HCEC 1CT (cell line): ENCODE measurements around the gene SHC3.
A peak's percentile ranks its signal among the peaks of the same experiment; 100 is the strongest.

Experiments
- DNase-seq: peaks from one replicate; pipeline ENCODE4 v3.0.0-alpha.2; 2017

SHC3 gene

DNA sequence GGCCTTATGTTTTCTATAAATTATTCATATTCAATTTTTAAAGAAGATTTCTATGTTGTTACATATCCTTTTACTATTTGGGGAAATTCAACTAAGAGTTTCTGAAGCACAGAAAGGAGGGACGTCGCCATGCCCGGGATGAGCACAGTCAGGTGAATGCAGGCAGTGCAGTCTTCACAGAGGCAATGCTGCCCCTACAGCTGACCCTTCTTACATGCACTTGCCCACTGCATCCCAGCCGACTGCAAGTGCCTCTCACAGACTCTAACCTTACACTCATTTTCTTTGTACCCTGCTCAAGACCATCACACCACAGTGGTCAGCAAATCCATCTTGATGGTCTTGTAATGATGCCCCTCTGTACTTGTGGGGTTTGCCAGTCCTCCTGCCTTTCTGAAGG, 73.8 kb downstream of the SHC3 start:
- no peak for DNase-seq

DNA sequence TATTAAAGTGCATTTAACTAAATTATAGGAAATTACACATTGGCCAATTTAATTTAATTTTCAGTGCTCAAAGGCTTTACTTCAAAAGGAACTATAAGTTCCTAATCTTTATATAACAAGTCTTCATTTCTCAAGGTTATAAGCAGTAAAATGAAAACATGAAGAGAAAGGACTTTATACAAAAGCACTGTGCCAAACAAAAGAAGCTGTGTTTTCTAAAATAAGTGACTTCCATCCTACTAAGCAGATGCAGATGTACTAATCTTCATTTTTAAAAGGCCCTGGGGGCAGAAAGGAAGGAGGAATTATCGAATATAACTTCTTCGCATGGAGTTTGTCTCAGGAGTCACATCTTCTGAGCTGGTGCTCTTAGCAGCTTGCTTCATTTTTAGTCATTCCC, 81.4 kb downstream of the SHC3 start:
- no peak for DNase-seq

DNA sequence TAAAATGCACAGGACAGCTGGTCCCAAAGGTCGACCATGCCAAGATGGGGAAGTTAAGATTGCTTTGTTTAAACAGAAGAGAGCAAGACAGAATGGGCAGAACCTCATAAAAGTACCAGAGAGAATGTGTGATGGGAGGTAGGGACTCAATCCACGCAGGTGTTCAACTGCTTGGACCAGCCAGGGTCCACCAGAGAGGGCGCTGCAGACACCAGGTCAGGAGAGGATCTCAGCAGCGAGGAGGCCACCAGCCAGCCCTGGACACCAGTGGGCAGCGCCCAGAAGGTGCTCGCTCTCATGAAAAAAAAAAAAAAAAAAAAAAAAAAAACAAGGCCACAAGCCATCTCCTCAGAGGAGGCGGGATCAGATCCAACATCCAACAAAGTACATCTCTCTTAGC, 81.8 kb downstream of the SHC3 start:
- DNase-seq = no peak

DNA sequence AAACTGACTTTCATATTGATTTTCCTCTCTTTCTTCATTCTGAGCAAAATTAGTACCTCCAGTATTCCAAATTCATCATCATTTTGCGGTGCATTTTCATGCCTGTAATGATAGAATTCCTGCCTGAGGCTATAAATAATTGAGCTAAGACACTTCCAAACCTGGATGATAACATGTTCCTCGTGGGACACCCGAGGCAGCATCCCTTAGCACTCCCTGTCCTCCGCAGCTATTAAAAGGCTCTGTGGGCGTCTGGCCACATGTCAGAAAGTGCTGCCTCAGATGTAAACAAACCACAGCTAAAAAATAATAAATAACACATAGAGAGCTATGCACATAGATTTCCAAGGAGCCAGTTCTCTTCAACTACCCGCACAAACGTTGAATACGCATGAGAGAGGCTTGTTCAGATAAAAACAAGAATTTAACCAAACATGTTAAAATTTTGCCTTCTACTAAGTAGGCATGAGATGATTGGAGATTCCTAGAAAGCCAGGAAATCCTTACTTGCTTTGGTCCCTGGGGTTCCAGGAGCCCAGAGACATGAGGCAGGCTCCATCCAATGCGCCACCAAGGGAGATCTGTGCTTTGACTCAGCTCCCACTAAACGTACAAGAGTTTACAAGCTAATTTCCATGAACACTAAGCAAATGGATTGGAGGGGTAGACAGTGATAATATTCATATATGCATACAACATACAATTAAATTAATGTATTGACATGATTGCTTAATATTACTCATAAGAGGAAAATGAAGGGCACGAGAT, 82.7 kb downstream of the SHC3 start:
- no peak for DNase-seq

DNA sequence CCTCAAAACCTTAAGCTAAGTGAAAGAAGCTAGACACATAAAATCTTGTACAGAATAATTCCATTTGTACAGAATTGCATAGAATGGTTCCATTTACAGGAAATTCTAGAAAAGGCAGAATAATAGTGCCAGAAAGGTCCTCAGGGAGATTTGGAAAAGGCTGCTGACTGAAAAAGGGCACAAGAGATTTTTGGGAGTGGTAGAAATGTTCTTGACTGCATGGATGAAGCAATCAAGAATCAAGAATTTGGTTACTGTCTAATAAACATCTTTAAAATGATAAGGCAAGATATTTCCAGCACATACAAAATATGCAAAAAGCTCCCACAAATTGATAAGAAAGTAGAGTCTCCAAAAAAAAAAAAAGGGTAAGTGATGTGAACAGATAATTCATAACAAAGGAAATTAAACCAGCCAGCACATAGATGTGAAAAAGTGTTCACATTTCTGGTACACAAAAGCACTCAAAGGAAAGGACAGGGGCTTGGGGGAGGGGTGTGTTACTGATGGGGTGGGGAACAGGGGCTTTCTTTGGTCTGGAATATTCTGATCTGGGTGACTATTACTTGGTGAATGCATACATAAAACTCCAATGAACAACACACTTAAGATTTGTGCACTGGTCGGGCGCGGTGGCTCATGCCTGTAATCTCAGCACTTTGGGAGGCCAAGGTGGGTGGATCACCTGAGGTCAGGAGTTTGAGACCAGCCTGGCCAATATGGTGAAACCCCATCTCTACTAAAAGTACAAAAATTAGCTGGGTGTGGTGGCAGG, 85.2 kb downstream of the SHC3 start:
- no peak for DNase-seq

DNA sequence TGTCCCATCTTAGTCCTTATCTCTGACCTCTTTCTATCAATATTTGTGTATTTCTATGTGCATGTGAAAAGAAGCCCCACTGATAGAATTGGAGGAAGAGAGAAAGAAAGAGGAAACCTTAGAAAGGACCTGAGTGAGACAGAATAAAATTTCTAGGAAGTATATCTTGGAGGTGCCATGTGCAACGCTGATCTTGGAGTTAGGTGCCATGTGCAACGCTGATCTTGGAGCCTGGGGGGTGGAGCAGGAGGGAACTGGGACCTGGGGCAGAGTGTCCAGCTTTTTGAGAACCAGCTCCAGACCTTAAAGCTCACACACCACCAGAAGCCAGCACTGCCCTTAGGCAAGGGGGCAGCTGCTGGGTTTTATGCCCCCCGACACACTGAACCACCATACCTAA, 89.4 kb downstream of the SHC3 start:
- DNase-seq = no peak

DNA sequence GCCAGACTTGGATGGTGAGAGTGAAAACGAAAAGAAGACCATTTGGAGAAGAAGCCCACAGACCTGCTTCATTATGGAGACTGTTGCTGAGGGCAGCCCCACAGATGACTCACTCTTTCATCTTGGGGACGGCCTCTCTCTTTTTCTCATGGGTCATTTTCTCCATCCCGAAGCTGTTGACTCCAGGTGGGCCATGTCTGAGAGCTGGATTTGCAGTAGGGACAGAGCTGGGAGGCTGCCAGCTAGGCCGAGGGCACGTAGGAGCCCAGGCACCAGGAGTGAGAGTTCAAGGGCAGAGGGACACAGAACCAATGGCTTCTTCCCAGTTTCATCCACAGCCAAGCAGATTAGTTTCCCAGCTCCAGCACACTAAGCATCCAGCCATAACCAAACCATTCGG, 95.0 kb downstream of the SHC3 start:
- no peak for DNase-seq

DNA sequence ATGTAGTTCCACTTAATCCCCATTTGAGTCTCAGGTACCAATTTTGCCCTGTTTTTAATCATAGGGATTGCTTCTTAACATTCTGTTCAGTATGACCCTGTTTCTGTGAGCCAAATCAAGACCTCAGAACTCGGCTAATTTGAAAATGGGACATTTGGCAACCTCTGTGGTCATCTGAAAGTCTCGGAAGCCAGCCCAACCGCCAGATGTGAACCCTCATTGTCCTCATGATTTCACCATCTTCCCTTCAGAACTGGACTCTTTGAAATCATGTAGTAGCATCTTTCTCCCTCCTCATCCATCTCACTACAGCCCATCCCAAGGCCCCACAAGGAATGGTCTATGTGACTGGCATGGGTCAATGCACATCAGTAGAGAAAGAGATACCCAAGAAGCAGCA, 98.4 kb downstream of the SHC3 start:
- peak; percentile 76 for DNase-seq

DNA sequence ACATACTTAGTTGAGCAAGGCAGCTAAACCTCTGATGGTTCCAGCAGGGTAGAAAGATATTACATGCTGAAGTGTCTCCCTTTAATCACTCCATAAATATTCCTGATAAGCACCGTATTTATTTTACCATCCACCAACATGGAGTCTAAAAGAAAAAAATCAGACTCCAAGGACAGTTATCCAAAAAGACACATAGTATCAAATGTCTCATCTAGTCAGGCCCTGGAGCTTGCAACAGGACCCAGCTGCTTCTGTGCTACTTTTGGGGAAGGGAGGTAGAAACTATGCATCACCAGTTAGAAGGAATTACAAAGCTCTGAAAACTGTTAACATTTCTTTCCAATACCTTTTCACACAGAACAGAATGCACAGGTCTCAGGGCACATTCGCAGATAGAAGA, 99.2 kb downstream of the SHC3 start:
- peak; percentile 68 for DNase-seq

DNA sequence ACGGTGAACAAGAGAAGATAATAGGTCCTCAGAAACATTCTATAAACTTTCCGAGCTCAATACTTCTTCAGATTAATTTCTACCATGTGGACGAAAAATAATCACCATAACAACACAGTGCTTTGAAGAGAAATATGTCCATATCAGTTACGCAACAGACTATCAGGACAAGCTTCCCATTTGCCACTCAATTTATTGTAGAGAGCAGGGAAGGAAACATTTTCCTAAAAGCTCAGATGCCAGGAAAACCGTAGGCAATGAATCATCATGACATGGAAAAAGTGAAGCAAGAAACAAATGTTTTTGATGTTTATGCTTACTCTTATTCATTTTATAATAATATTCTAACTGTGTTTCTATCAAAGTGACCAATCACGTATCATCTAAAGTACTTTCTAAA, 99.8 kb downstream of the SHC3 start:
- DNase-seq = peak; percentile 77

DNA sequence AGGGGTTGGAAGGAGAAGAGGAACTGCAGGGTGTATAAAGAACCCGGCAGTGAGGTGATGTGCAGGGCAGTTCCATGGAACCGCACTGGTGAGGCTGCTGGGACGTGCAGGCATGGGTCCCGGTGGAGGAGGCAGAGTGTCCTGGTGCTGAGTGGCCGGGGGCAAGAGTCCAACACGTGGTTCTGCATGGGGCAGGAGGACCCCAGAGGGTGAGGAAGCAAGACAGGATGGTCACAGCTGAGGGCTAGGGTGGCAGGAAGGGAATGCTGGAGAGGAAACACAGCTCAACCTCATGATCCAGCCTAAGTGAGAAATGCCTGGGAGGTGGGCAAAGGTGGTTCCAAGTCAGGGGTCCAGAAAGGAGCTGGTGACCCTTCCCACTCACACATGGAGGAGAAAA, 100.2 kb downstream of the SHC3 start:
- no peak for DNase-seq

DNA sequence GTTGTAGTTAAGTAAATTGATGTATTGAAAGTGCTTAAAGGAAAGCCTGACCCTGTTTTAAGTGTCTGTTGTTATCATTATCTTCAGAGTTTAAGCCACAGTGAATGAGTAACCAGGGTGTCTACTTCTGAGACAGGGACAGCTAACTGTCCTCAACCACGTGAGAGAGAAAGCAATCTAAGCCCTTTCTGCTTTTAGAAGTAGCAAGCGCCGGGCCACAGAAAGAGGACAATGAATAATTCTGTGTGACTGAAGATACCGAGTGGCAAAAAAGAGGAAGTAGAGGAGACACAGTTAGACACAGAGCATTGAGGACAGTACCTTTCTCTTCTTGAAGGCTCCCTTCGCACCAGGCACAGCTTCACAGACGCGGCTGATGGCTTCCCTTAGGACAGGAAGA, 101.1 kb downstream of the SHC3 start:
- no peak for DNase-seq

DNA sequence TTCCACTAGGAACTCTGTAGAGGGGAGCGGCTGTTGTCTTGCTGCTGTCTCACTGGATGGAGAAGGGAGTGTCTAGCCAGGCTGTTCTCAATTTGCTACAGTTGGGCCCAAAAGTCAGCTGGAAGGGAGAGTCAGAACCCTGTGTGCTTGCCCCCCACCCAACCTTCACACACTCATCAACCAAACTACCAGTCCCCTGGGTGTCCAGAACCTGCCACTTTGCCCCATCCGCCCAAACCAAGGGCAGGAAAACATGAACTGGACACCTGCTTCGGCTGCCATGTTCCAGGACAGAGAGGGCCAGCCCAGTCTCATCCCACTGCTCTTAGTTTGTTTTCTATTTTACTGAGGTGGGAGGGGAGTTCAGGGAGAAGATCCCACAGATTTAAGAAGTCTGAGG, 105.2 kb downstream of the SHC3 start:
- no peak for DNase-seq

DNA sequence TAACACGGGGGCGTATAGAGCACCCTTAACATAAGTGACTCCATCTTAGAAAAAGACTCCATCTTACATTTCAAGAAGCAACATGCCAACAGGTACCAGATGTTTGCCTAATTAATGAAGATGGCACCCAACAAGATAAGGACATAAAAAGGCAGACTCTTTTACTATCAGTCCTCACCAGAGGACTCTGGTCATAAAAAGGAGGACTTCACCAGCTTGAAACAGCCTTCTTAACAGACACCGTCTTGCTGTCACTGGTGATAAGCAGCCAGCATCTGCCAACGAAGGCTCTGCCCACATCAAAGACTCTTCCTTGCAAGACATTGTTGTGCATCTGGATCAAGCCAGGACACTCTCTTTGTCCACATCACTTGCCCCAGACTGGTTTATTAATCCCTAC, 107.0 kb downstream of the SHC3 start:
- DNase-seq = no peak

DNA sequence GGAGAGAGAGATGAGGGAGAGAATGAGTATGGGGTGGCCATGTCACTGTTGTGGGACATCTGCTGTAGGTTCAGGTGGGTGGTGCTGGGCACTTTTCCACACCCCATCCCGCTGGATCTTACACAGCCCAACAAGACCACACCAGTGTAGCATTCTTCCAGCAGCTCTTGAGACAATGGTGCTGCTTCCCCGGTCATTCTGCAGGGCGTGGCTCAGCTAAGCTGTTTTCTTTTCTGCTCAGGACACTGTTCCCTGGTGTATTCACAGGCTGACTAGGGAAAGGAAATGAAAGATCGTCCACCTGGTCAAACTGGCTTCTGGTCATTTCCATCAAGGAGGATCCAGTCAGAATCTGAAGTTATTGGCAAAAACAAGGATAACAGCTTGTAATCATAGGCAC, 111.8 kb downstream of the SHC3 start:
- no peak for DNase-seq

DNA sequence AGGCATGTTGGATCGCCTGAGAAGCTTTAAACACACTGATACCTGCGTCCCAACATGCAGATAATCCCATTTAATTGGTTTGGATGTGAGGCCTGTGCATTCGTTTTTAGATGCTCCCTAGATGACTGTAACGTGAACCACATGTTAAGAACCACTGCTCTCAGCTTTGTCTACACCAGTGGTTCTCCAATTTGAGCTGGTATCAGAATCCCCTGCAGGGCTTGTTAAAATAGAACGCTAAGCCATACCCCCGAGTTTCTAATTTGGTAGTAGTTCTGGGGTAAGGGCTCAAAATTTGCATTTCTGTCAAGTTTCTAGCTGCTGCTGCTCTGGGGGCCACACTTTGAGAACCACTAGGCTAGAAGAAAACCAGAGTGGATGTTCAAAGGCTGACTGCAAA, 112.7 kb downstream of the SHC3 start:
- no peak for DNase-seq

DNA sequence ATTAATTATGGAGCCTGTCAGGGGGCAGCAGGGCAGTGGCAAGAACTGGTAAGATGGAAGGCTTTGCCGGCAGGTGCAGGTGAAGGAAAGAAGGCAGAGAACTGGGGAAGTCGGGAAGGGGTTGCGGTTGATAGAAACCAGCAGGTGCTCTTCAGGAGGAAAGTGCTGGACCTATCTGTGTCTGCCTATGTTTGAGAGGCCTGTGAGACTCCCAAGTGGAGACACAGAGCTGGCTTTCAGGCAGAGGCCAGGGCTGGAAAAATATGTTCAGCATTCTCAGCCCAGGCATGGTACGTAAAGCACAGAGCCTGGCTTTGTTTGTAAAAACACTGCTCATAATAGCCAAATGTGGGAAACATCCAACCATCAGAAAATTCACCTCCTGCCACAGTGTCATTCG, 117.8 kb downstream of the SHC3 start:
- no peak for DNase-seq

DNA sequence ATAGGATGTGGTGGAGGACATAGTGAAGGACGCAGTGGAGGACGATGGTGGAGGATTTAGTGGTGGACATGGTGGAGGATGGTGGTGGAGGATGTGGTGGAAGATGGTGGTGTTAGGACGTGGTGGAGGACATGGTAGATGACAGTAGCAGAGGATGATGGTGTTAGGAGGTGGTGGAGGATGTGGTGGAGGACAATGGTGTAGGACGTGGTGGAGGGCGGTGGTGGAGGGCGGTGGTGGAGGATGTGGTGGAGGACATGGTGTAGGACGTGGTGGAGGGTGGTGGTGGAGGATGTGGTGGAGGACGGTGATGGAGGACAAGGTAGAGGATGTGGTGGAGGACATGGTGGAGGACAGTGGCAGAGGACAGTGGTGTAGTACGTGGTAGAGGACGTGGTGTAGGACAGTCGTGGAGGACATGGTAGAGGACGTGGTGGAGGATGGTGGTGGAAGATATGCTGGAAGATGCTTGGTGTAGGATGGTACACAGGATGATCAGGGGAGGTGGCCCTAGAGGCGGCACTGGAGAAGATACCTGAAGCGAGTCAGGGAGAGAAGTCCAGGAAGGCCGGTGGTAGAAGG, 118.6 kb downstream of the SHC3 start:
- no peak for DNase-seq

DNA sequence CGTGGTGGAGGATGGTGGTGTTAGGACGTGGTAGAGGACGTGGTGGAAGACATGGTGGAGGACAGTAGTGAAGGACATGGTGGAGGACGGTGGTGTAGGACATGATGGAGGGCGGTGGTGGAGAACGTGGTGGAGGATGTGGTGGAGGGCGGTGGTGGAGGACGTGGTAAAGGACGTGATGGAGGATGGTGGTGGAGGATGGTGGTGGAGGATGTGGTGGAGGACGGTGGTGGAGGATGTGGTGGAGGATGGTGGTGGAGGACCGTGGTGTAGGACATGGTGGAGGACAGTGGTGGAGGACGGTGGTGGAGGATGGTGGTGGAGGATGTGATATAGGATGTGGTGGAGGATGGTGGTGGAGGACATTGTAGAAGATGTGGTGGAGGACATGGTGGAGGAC, 119.7 kb downstream of the SHC3 start:
- no peak for DNase-seq

DNA sequence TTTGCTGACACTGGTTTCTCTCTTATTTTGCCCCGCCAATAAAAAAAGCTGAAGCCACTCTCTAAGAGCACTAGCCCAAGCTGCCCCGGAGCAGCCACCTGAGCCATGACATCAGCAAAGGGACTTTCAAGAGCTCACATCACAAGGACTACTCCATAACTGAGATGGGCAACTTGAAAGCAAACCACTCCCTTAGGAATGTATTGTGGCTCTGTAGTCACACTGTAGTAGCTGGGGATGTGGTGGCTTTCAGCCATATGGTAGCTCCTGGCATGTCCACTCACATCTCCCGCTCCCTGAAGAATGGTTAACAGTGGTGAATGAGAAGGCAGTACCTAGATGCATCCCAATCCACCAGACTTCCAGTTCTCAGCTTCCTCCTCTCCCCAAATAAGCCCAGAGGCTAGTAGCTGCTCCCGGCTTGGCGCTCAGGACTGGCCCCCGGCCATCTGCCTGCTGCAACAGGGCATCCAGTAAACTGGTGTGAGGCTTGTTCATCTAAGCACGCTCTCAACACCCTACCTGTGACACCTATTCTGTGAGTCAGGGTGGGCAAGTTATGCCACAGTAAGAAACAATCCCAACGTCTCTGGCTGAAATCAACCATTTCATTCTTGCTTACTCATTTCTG, 123.6 kb downstream of the SHC3 start:
- no peak for DNase-seq

DNA sequence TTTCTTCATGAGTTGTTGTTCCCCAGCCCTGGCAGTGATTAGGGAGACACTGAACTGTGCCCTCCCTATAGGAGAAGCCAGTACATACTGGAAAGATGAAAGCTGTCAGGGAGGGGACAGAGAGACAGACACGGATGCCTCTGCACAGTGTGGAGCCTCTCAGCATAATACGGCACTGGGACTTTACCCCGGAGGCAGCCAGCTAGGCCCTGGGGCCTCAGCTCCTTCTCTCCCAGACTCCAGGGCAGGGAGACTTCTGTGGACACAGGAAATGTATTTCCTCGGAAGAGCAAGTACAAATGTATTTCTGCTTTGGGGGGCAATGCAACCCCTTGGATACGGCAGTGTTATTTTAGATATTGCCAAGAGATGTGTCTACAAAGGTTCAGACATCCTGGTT, 125.3 kb downstream of the SHC3 start:
- no peak for DNase-seq

DNA sequence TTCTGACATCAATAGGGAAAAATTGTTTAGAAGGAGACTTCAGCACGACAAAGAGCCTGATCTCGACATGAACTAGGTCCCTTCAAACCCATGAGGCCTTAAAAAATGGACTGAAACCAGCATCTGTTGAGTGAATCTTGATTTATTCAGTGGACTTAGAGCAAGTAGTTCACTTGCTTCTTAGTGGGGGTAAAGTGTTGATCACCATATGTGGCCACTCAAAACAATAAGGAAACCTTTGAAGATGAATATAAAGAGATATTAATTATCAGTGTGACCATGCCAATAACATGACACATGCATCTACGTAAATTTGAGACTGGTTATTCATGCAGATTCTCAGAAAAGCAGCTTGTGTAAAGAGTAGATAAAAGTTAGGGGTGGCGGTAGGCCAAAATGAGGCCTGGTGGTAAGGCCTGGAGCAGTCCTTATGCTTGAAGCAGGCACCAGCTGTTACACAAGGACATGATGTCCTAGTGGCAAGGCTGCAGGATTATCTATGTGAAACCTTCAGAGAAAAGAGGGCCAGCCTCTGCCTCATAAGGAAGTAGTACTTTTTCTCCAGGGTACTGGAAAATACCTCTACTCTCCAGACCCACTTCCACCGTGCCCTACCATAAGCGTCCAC, 126.0 kb downstream of the SHC3 start:
- DNase-seq = no peak

DNA sequence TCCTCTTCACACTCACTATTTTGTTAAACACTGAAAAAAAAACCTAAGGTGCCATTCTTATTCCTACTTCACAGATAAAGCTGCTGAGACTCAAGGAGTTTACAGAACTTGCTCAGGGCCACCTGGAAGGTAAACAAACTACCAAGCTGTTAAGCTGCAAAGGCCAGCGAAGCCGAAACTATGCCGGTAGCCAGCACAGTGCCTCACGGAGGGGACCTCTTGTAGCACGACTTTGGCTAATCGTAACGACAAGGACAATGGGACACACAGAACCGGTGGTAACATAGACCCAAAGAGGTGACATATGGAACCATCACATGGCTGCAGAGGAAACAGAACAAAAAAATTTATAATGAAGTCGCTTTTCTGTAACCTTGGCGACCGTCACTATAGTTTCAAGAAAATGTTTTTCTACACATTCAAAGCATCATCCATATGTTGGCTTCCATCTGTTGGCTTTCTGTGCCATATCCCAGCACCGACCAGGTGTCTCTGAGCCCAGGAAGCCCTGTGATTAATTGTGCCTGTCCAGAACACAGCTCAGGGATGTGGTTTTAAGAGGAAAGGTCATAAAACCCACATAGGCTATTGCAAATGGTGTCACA, 127.1 kb downstream of the SHC3 start:
- no peak for DNase-seq
